Activated naive CD8-positive, alpha-beta T cell (primary cell): ENCODE results near the gene LRRC61.
A peak's percentile ranks its signal among the peaks of the same experiment; 100 is the strongest.

ENCODE experiments used
- H3K27ac Mint-ChIP-seq: one replicate; pipeline ENCODE4 v1.8.0; 2021; ENCODE audit warnings: mixed read lengths
- H3K27me3 Mint-ChIP-seq: one replicate; pipeline ENCODE4 v1.8.0; 2021; ENCODE audit warnings: mixed read lengths
- H3K36me3 Mint-ChIP-seq: one replicate; pipeline ENCODE4 v1.8.0; 2021; ENCODE audit warnings: mixed read lengths
- H3K4me1 Mint-ChIP-seq: one replicate; pipeline ENCODE4 v1.8.0; 2021; ENCODE audit warnings: low read depth, mixed read lengths
- H3K4me3 Mint-ChIP-seq: one replicate; pipeline ENCODE4 v1.8.0; 2021; ENCODE audit warnings: mild to moderate bottlenecking, mixed read lengths
- H3K9me3 Mint-ChIP-seq: one replicate; pipeline ENCODE4 v1.8.0; 2021; ENCODE audit warnings: low read depth, mixed read lengths

Gene LRRC61

GRCh38 chr7:150373049-150373801 is 50.1 kb downstream of the LRRC61 start:
- H3K4me1 Mint-ChIP-seq = peaks cover 64% of the 10 kb centered on the region
- H3K4me3 Mint-ChIP-seq = no peak overlapping the region
- H3K27me3 Mint-ChIP-seq = no peaks in the 10 kb centered on the region
- no peaks in the 10 kb centered on the region for H3K36me3 Mint-ChIP-seq
- peak overlapping the region; percentile 72 for H3K27ac Mint-ChIP-seq
- no peaks in the 10 kb centered on the region for H3K9me3 Mint-ChIP-seq

GRCh38 chr7:150374026-150374425 is 50.9 kb downstream of the LRRC61 start:
- Mint-ChIP-seq H3K4me1 (peaks cover 65% of the 10 kb centered on the region), H3K36me3 (no peaks in the 10 kb centered on the region), H3K27ac (peak overlapping the region; percentile 80), H3K27me3 (no peaks in the 10 kb centered on the region), H3K4me3 (no peak overlapping the region), H3K9me3 (no peaks in the 10 kb centered on the region)

GRCh38 chr7:150374472-150374871 is 51.3 kb downstream of the LRRC61 start:
- peak overlapping the region; percentile 80 for H3K27ac Mint-ChIP-seq
- H3K4me3 Mint-ChIP-seq = no peak overlapping the region
- peaks cover 64% of the 10 kb centered on the region for H3K4me1 Mint-ChIP-seq
- no peaks in the 10 kb centered on the region for H3K9me3 Mint-ChIP-seq
- no peaks in the 10 kb centered on the region for H3K27me3 Mint-ChIP-seq
- no peaks in the 10 kb centered on the region for H3K36me3 Mint-ChIP-seq

- Mint-ChIP-seq H3K27ac (peak overlapping the region; percentile 93), H3K9me3 (no peaks in the 10 kb centered on the region), H3K4me3 (peak overlapping the region; percentile 77), H3K4me1 (peaks cover 66% of the 10 kb centered on the region), H3K36me3 (no peaks in the 10 kb centered on the region), H3K27me3 (no peaks in the 10 kb centered on the region)
These were observed 52.7 kb downstream of the LRRC61 start for GRCh38 chr7:150375662-150376521.

DNA sequence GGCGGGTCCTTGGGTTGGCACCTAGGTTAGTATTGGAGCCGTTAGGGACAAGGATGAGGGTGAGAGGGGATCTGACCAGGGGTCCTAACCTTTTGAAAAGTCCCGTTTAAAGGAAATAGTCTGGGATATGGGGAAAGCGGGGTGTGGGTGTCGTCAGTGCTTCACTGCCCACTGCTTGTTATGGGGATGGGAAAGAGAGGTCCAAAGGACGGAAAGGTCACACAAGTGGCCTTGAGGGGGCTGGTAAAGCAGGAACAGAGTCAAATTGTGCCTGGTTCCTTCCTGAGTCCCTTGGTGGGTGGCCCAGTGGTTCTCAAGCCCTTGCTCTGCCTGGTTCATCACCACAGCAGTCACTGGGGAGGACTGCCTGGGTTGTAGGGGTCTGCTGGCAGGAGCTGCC is 53.4 kb downstream of the LRRC61 start:
- peaks cover 66% of the 10 kb centered on the region for H3K4me1 Mint-ChIP-seq
- no peaks in the 10 kb centered on the region for H3K36me3 Mint-ChIP-seq
- peak overlapping the region; percentile 93 for H3K27ac Mint-ChIP-seq
- no peaks in the 10 kb centered on the region for H3K27me3 Mint-ChIP-seq
- no peaks in the 10 kb centered on the region for H3K9me3 Mint-ChIP-seq
- peak overlapping the region; percentile 77 for H3K4me3 Mint-ChIP-seq

DNA sequence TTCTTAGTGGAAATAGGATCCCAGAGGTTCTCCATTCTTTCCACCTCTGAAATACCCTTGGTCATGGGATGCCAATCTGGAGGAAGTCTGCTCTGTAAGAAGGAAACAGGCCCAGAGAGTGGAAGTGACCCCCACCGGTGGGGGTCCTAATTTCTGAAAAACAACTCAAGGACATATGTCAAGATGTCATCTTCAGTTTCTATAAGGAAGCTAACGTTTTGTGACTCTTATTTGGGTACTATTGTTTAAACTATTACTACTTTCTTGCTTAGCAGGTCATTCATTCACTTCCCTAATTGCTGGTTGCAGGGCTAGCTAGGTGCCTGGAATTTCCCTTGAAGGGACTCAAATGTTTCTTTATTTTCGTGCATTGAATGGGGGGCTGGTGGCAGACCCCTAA is 54.0 kb downstream of the LRRC61 start:
- Mint-ChIP-seq H3K9me3 (no peaks in the 10 kb centered on the region), H3K27ac (peak overlapping the region; percentile 22), H3K4me1 (peaks cover 66% of the 10 kb centered on the region), H3K27me3 (no peaks in the 10 kb centered on the region), H3K4me3 (peak overlapping the region; percentile 82), H3K36me3 (no peaks in the 10 kb centered on the region)

GRCh38 chr7:150377635-150378034 is 54.5 kb downstream of the LRRC61 start:
- H3K27ac Mint-ChIP-seq = peak overlapping the region; percentile 81
- peak overlapping the region; percentile 82 for H3K4me3 Mint-ChIP-seq
- H3K27me3 Mint-ChIP-seq = no peaks in the 10 kb centered on the region
- peaks cover 66% of the 10 kb centered on the region for H3K4me1 Mint-ChIP-seq
- H3K9me3 Mint-ChIP-seq = no peaks in the 10 kb centered on the region
- no peaks in the 10 kb centered on the region for H3K36me3 Mint-ChIP-seq

- H3K4me3 Mint-ChIP-seq = peak overlapping the region; percentile 82
- H3K4me1 Mint-ChIP-seq = peaks cover 62% of the 10 kb centered on the region
- no peaks in the 10 kb centered on the region for H3K27me3 Mint-ChIP-seq
- peak overlapping the region; percentile 81 for H3K27ac Mint-ChIP-seq
- no peaks in the 10 kb centered on the region for H3K36me3 Mint-ChIP-seq
- H3K9me3 Mint-ChIP-seq = no peaks in the 10 kb centered on the region
These were observed 55.1 kb downstream of the LRRC61 start for GRCh38 chr7:150378115-150378852.

DNA sequence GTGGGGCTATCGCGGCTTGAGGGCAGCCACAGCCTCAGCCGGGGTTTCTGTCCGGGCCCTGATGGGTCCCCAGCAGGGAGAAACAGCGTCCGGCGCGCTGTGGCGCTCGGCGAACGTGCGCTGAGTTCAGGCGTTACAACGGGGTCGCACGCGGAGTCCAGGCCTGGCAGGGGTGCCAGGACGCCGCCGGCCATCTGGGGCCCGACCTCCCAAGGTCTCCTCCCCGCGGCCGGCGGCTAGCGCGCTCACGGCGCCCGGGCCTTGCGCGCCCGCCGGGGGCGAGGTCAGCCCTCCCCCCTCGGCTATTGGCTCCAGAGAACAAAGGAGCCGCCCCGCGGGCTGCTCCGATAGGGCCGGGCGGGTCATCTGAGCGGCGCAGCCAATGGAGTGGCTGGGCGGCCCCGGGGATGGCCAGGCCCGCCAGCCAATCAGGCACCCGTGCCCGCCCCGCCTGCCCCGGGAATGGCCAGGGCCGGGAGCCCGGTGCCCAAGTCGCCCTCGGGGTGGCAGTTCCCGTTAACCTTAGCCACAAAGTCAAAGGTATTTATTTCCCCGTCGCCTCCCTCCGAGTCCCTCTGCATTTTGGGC is 55.8 kb downstream of the LRRC61 start, which contains the start of gene ZNF775:
Gene ZNF775 (plus strand): TSS at position 478 of the 588 bp plus-strand sequence. CDS start 9,141 bp downstream, outside the sequence.
- peak within 1 kb of the TSS; percentile 90 for H3K4me3 Mint-ChIP-seq
- peaks cover 56% of the 10 kb centered on the region for H3K4me1 Mint-ChIP-seq

GRCh38 chr7:150379441-150380379 is 56.6 kb downstream of the LRRC61 start:
- Mint-ChIP-seq H3K27ac (peak overlapping the region; percentile 6), H3K27me3 (no peaks in the 10 kb centered on the region), H3K4me3 (peak overlapping the region; percentile 90), H3K36me3 (no peaks in the 10 kb centered on the region), H3K9me3 (no peaks in the 10 kb centered on the region), H3K4me1 (peaks cover 50% of the 10 kb centered on the region)

More for the DNA sequence above, 55.8 kb downstream of the LRRC61 start, which contains the start of gene ZNF775:
- Mint-ChIP-seq H3K27me3 (no peaks in the 10 kb centered on the region), H3K27ac (peak within 1 kb of the TSS; percentile 81), H3K36me3 (no peaks in the 10 kb centered on the region), H3K9me3 (no peaks in the 10 kb centered on the region)

GRCh38 chr7:150380463-150380862 is 57.3 kb downstream of the LRRC61 start:
- H3K27me3 Mint-ChIP-seq = no peaks in the 10 kb centered on the region
- peak overlapping the region; percentile 6 for H3K27ac Mint-ChIP-seq
- H3K4me3 Mint-ChIP-seq = peak overlapping the region; percentile 90
- no peaks in the 10 kb centered on the region for H3K9me3 Mint-ChIP-seq
- peaks cover 42% of the 10 kb centered on the region for H3K4me1 Mint-ChIP-seq
- no peaks in the 10 kb centered on the region for H3K36me3 Mint-ChIP-seq

DNA sequence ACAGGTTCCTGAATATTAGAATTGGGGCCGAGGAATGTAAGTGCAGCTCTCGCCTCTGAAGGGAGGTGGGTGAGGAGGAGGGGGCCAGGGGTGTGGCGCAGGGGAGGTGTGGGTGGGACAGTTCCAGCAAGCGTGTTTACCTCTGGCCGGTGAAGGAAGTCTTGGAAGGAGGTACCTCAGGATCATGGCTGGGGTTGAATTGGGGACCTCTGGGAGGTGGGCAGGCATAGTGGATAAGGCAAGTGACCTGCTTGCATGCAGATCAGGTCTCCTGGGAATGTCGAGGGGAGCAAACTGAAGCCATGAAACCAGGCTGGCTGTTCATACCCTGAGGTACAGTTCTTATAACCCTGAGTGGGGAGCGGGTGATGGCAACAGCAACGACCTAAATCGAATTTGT is 57.9 kb downstream of the LRRC61 start:
- Mint-ChIP-seq H3K27me3 (no peaks in the 10 kb centered on the region), H3K9me3 (no peaks in the 10 kb centered on the region), H3K4me3 (peak overlapping the region; percentile 17), H3K36me3 (no peaks in the 10 kb centered on the region), H3K4me1 (peaks cover 37% of the 10 kb centered on the region), H3K27ac (no peak overlapping the region)

DNA sequence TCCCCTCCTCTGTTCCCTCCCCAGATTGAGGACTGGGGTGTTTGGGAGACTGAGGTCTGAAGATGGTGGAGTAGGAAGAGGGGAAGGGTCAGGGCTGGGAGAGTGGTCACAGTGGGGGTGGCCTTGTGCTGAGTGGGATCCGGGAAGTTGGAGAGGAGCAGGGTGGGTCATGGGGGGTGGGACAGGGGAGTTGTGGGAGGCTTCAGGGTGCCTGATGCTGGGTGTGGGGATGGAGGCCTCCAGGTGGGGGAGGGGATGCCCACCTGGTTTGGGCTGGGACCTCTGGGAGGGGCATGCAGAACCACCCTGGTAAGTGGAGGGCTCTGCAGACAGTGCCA is 58.6 kb downstream of the LRRC61 start:
- Mint-ChIP-seq H3K4me1 (peaks cover 31% of the 10 kb centered on the region), H3K27me3 (no peaks in the 10 kb centered on the region), H3K27ac (no peak overlapping the region), H3K36me3 (no peaks in the 10 kb centered on the region), H3K4me3 (no peak overlapping the region), H3K9me3 (no peaks in the 10 kb centered on the region)
